ENCODE measurements around the gene PPP4R4.
"Not testable (repeated sequence)": the region's sequence is repeated elsewhere in the genome, so short reads cannot be mapped to it uniquely, and the experiment has no call there.

PPP4R4 gene

DNA sequence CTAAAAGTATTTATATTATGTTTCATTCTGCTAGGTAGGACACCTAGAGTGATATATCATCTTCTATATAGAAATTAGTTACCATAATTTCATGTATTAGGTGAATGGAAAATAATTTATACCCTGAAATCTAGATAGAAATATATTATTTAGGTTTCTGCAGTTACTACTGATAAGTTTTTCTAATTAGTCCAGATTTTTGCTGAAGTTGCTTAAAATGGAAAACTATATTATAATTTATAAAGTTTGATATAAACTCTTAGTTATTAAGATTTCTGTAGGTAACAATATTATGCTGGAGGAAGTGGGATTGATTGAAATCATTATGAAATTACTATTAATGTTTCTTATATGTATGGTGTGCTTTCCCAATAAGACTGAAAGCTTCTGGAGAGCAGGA lies 62.9 kb downstream of the PPP4R4 start:
- in situ Hi-C loops (cut with HindIII; ENCODE audit: low sequenced_read_pairs), result no loop called here
- H3K4me3 ChIP-seq (ENCODE audit: low read depth, low read length), result no peak overlapping the region
- TF ChIP-seq, protein P1, sequence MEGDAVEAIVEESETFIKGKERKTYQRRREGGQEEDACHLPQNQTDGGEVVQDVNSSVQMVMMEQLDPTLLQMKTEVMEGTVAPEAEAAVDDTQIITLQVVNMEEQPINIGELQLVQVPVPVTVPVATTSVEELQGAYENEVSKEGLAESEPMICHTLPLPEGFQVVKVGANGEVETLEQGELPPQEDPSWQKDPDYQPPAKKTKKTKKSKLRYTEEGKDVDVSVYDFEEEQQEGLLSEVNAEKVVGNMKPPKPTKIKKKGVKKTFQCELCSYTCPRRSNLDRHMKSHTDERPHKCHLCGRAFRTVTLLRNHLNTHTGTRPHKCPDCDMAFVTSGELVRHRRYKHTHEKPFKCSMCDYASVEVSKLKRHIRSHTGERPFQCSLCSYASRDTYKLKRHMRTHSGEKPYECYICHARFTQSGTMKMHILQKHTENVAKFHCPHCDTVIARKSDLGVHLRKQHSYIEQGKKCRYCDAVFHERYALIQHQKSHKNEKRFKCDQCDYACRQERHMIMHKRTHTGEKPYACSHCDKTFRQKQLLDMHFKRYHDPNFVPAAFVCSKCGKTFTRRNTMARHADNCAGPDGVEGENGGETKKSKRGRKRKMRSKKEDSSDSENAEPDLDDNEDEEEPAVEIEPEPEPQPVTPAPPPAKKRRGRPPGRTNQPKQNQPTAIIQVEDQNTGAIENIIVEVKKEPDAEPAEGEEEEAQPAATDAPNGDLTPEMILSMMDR (IDR thresholded peaks at IDR 0.05; ENCODE audit: low read depth, low read length), result no peak
- no peak for DNase-seq (ENCODE audit: low read depth, low spot score)

DNA sequence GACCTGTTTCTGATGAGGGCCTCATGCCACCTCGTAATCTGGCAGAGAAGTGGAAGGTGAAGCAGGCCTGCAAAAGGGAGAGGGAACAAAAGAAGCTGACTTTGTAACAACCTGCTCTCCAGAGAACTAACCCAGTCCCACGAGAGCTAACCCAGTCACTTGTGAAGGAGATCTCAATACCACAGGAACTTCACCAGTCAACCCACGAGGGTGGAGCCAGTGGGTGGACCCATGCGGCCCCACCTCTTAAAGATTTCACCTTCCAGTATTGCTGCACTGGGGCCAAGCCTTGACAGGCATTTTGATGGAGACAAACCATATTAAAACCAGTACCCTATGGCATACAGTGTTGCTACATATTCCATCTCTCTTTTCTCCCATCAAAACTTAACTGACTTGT lies 63.9 kb downstream of the PPP4R4 start:
- in situ Hi-C loops (cut with HindIII; ENCODE audit: low sequenced_read_pairs), result no loop called here
- TF ChIP-seq, protein P1 (IDR thresholded peaks at IDR 0.05; ENCODE audit: low read depth, low read length), result no peak
- no peak for DNase-seq (ENCODE audit: low read depth, low spot score)
- no peak overlapping the region for H3K4me3 ChIP-seq (ENCODE audit: low read depth, low read length)

DNA sequence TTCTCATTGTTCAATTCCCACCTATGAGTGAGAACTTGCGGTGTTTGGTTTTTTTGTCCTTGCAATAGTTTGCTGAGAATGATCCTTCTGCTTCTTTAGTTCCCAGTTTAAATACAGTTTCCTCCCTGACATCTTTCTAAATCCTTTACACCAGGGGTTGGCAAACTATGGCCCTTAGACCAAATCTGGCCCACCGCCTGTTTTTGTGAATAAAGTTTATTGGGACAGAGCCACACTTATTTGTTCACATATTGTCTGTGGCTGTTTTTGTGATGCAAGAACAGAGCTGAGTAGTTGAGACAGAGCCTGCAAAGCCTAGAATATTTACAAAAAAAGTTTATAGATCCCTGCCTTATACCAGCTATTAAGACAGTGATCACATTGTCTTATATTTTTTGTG lies 65.3 kb downstream of the PPP4R4 start:
- no peak for DNase-seq (ENCODE audit: low read depth, low spot score)
- TF ChIP-seq, protein P1 (IDR thresholded peaks at IDR 0.05; ENCODE audit: low read depth, low read length), result no peak
- no peak overlapping the region for H3K4me3 ChIP-seq (ENCODE audit: low read depth, low read length)
- in situ Hi-C loops (cut with HindIII; ENCODE audit: low sequenced_read_pairs), result no loop called here

DNA sequence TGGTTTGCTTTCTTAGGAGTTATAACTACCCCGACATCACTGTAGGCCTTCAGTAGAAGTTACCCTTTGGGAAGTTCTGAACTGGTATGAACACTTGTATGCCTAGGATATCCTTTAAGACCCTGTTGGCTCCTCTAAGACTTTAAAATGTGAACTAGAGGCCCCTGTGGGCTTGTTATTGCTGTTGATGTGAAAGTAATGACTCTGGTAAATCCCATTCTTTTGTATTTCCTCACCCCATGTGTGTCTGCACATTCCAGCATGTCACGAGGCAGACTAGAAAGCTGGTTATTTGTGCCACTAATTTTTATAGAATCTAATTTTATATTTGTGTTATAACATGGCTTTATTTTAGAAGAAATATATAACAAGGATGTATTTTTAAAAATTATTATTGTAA lies 70.1 kb downstream of the PPP4R4 start:
- TF ChIP-seq, protein P1 (IDR thresholded peaks at IDR 0.05; ENCODE audit: low read depth, low read length), result no peak
- in situ Hi-C loops (cut with HindIII; ENCODE audit: low sequenced_read_pairs), result no loop called here

DNA sequence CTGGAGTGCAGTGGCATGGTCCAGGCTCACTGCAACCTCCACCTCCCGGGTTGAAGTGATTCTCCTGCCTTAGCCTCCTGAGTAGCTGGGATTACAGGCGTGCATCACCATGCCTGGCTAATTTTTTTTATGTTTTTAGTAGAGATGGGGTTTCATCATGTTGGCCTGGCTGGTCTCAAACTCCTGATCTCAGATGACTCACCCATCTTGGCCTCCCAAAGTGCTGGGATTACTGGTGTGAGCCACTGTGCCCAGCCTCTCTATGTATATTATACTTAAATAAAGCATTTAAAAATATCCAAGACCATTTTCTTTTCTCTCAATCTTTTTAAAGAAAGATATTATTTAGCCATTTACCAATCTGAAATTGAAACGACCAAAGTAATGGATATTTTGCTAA lies 90.1 kb downstream of the PPP4R4 start:
- in situ Hi-C loops (cut with HindIII; ENCODE audit: low sequenced_read_pairs); H3K4me3 ChIP-seq (ENCODE audit: low read depth, low read length); DNase-seq (ENCODE audit: low read depth, low spot score): not testable (repeated sequence)

More for the DNA sequence above, 70.1 kb downstream of the PPP4R4 start:
- H3K4me3 ChIP-seq (ENCODE audit: low read depth, low read length), result no peak overlapping the region
- DNase-seq (ENCODE audit: low read depth, low spot score), result no peak

DNA sequence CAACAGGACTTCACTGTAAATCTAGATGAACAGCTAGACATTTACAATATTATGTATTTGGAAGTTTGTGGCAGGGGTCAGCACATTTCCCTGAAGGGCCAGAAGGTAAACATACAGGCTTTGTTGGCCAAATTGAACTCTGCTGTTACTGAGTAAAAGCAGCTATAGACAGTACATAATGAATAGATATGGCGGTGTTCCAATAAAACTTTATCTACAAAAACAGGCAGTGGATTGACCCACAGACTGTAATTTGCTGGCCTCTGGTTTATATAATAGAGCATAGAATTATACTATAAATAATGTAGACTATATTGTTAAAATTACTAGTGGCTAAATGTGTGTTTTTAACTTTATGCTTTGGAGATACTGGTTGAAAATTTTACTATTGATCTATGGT lies 93.2 kb downstream of the PPP4R4 start:
- H3K4me3 ChIP-seq (ENCODE audit: low read depth, low read length), result no peak overlapping the region
- DNase-seq (ENCODE audit: low read depth, low spot score), result no peak
- TF ChIP-seq, protein P1 (IDR thresholded peaks at IDR 0.05; ENCODE audit: low read depth, low read length), result no peak
- in situ Hi-C loops (cut with HindIII; ENCODE audit: low sequenced_read_pairs), result no loop called here

DNA sequence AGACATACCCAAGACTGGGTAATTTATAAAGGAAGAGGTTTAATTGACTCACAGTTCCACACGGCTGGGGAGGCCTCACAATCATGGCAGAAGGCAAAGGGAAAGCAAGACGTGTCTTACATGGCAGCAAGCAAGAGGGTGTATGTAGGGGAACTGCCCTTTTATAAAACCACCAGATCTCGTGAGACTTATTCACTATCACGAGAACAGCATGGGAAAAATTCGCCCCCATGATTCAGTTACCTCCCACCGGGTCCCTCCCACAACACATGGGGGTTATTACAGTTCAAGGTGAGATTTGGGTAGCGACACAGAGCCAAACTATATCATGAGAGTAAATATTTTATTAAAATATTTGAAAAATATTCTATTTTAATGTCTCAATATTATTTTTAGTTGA lies 94.5 kb downstream of the PPP4R4 start:
- H3K4me3 ChIP-seq (ENCODE audit: low read depth, low read length); DNase-seq (ENCODE audit: low read depth, low spot score); in situ Hi-C loops (cut with HindIII; ENCODE audit: low sequenced_read_pairs): not testable (repeated sequence)

DNA sequence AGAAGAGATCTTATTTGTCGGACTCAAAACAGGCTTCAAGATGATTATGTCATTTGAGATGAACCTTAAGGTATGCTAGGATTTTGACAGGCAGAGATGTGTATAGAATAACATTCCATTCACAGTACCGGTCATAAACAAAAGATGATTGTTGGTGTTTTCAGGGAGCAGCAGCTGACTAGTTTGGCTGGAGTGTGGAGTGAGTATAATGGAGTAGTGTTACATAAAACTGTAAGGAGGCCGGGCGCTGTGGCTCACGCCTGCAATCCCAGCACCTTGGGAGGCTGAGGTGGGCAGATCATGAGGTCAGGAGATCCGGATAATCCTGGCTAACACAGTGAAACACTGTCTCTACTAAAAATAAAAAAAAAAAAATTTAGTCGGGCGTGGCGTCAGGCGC lies 95.0 kb downstream of the PPP4R4 start:
- TF ChIP-seq, protein P1 (IDR thresholded peaks at IDR 0.05; ENCODE audit: low read depth, low read length), result no peak
- in situ Hi-C loops (cut with HindIII; ENCODE audit: low sequenced_read_pairs), result no loop called here
- DNase-seq (ENCODE audit: low read depth, low spot score), result no peak
- H3K4me3 ChIP-seq (ENCODE audit: low read depth, low read length), result no peak overlapping the region

DNA sequence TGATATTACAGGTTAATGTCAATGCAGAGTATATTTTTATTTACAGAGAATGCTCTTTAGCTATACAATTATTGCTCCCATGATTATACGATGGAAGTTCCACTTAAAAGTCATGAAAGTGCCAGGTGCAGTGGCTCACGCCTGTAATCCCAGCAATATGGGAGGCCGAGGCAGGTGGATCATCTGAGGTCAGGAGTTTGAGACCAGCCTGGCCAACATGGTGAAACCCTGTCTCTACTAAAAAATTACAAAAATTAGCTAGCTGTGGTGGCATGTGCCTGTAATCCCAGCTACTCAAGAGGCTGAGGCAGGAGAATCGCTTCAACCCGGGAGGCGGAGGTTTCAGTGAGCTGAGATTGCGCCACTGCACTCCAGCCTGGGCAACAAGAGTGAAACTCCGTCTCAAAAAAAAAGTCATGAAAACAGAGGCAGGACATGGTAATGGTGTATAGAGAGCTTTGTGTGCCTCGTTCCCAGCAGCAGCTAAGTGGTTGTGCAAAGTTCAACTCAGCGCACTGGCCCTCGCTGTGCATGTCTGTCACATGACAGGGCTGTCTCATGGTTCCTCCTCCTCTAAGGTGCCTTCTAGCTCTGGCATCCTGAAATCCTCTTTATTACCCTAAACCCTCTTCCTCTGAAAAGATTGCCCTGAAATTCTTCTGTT lies 102.9 kb downstream of the PPP4R4 start:
- DNase-seq (ENCODE audit: low read depth, low spot score); H3K4me3 ChIP-seq (ENCODE audit: low read depth, low read length); in situ Hi-C loops (cut with HindIII; ENCODE audit: low sequenced_read_pairs): not testable (repeated sequence)
